Measurements from ENCODE around the gene HIVEP1. TPM values are rescaled to one million over a fixed set of nuclear protein-coding genes. Genes with fewer than 3 reads are reported as not detected.
"Not testable (repeated sequence)": the region's sequence is repeated elsewhere in the genome, so short reads cannot be mapped to it uniquely, and the experiment has no call there.

The HIVEP1 gene
- total RNA-seq, 1 donor from 2014 or later = 35.7 TPM

DNA sequence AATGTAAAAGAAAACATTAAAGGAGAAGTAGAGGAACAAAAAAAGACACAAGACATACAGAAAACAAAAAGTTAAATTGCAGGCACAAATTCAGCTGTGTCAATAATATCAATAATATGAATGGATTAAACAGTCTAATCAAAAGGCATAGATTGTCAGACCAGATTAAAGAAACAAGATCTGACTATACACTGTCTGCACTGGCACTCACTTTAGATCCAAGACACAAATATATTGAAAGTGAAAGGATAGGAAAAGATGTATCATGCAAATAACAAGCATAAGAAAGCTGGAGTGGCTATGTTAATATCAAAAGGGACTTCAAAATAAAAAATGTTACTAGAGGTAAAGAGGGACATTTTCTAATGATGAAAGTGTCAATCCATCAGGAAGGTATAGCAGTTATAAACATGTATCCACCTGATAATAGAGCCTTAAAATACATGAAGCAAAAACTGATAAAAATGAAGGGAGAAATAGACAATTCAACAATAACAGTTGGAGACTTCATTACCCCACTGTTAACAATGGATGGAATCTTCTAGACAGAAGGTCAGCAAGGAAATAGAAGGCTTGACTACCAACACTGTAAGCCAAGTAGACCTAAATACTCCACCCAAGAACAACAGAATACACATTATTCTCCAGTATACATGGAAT, 89.7 kb downstream of the HIVEP1 start:
- H3K36me3 Mint-ChIP-seq (ENCODE audit: insufficient read depth) = peaks cover 2% of the 10 kb centered on the region
- TF ChIP-seq, protein P1, sequence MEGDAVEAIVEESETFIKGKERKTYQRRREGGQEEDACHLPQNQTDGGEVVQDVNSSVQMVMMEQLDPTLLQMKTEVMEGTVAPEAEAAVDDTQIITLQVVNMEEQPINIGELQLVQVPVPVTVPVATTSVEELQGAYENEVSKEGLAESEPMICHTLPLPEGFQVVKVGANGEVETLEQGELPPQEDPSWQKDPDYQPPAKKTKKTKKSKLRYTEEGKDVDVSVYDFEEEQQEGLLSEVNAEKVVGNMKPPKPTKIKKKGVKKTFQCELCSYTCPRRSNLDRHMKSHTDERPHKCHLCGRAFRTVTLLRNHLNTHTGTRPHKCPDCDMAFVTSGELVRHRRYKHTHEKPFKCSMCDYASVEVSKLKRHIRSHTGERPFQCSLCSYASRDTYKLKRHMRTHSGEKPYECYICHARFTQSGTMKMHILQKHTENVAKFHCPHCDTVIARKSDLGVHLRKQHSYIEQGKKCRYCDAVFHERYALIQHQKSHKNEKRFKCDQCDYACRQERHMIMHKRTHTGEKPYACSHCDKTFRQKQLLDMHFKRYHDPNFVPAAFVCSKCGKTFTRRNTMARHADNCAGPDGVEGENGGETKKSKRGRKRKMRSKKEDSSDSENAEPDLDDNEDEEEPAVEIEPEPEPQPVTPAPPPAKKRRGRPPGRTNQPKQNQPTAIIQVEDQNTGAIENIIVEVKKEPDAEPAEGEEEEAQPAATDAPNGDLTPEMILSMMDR (IDR thresholded peaks at IDR 0.05; ENCODE audit: unreplicated experiment) = no peak
- no peaks in the 10 kb centered on the region for H3K27me3 Mint-ChIP-seq
- peaks cover 6% of the 10 kb centered on the region for H3K4me1 Mint-ChIP-seq (ENCODE audit: low read depth)
- no peaks in the 10 kb centered on the region for H3K9me3 Mint-ChIP-seq (ENCODE audit: low read depth)
- no peak overlapping the region for H3K27ac Mint-ChIP-seq
- H3K4me3 Mint-ChIP-seq (ENCODE audit: low read depth) = no peak overlapping the region
- no peak for DNase-seq (ENCODE audit: low spot score, unreplicated experiment)

DNA sequence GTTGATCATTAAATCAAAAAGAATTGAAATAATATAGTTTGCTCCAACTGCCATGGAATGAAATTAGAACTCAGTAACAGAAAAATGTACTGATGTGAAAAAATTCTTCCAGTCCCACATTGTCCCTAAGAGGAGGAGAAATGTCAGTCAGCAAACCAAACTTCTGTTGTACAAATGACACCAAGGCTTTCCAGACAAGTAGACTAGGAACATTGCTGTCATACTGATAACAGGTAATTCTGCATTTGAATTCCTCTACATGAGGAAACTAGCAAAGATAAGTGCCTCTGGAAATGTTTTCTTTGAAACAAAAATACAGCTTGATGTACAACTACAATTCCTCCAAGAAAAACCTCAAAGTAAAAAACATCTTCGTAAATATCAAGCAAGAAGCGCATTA, 90.2 kb downstream of the HIVEP1 start:
- TF ChIP-seq, protein P1 (IDR thresholded peaks at IDR 0.05; ENCODE audit: unreplicated experiment) = no peak

DNA sequence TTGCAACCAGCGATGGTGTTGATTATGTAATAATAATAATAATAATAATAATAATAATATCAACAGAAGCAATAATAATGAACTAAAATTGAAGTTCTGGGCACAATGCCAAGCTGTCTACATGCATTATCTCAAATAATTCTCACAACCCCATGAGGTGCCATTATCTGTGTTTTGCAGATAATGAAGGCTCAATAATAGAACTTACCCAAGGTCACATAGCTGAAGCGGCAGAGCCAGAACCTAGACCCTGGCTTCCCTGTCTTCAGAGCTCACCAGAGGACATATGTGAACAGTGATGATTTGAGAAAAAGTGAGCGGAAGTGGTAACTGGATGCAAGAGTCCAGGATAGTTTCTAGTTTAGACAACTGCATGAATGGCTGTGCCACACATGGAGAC, 91.0 kb downstream of the HIVEP1 start:
- H3K4me1 Mint-ChIP-seq (ENCODE audit: low read depth) = peaks cover 6% of the 10 kb centered on the region
- no peak overlapping the region for H3K27ac Mint-ChIP-seq
- TF ChIP-seq, protein P1 (IDR thresholded peaks at IDR 0.05; ENCODE audit: unreplicated experiment) = no peak
- no peak for DNase-seq (ENCODE audit: low spot score, unreplicated experiment)
- H3K4me3 Mint-ChIP-seq (ENCODE audit: low read depth) = no peak overlapping the region
- peaks cover 3% of the 10 kb centered on the region for H3K9me3 Mint-ChIP-seq (ENCODE audit: low read depth)
- no peaks in the 10 kb centered on the region for H3K27me3 Mint-ChIP-seq
- H3K36me3 Mint-ChIP-seq (ENCODE audit: insufficient read depth) = peaks cover 13% of the 10 kb centered on the region

More for the DNA sequence above, 90.2 kb downstream of the HIVEP1 start:
- no peak overlapping the region for H3K4me3 Mint-ChIP-seq (ENCODE audit: low read depth)
- peaks cover 6% of the 10 kb centered on the region for H3K4me1 Mint-ChIP-seq (ENCODE audit: low read depth)
- peaks cover 7% of the 10 kb centered on the region for H3K36me3 Mint-ChIP-seq (ENCODE audit: insufficient read depth)
- H3K9me3 Mint-ChIP-seq (ENCODE audit: low read depth) = peaks cover 1% of the 10 kb centered on the region
- no peaks in the 10 kb centered on the region for H3K27me3 Mint-ChIP-seq
- no peak for DNase-seq (ENCODE audit: low spot score, unreplicated experiment)
- H3K27ac Mint-ChIP-seq = no peak overlapping the region

DNA sequence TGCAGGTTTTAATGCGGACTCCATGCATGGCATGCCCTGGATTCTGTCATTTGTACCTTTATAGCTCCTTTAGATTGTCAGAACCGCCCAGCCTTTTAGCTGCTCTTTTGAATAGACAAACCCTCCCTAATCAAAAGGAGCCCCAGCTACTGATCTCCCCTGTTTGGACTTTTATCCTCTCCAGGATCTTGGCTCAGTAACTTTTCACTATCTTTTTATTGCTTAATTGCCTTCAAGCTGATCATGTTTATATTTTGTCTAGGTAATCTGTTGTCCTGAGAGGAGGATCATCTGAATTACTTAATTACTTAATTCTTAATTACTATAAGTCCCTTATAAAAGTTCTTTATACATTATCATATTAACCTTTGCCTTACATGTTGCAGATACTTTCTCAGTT, 93.2 kb downstream of the HIVEP1 start:
- H3K36me3 Mint-ChIP-seq (ENCODE audit: insufficient read depth) = peaks cover 19% of the 10 kb centered on the region
- no peak overlapping the region for H3K27ac Mint-ChIP-seq
- peaks cover 3% of the 10 kb centered on the region for H3K9me3 Mint-ChIP-seq (ENCODE audit: low read depth)
- H3K27me3 Mint-ChIP-seq = no peaks in the 10 kb centered on the region
- no peak for DNase-seq (ENCODE audit: low spot score, unreplicated experiment)
- no peaks in the 10 kb centered on the region for H3K4me1 Mint-ChIP-seq (ENCODE audit: low read depth)
- TF ChIP-seq, protein P1 (IDR thresholded peaks at IDR 0.05; ENCODE audit: unreplicated experiment) = no peak
- no peak overlapping the region for H3K4me3 Mint-ChIP-seq (ENCODE audit: low read depth)

- H3K9me3 Mint-ChIP-seq (ENCODE audit: low read depth); H3K4me1 Mint-ChIP-seq (ENCODE audit: low read depth); H3K4me3 Mint-ChIP-seq (ENCODE audit: low read depth); H3K27ac Mint-ChIP-seq; DNase-seq (ENCODE audit: low spot score, unreplicated experiment); H3K27me3 Mint-ChIP-seq: not testable (repeated sequence)
- peaks cover 19% of the 10 kb centered on the region for H3K36me3 Mint-ChIP-seq (ENCODE audit: insufficient read depth)
These were observed 96.3 kb downstream of the HIVEP1 start for GRCh38 chr6:12108376-12108775.
